Measurements from ENCODE around the gene CAMK2N1. TPM values are rescaled to one million over a fixed set of nuclear protein-coding genes. Genes with fewer than 3 reads are reported as not detected.

The CAMK2N1 gene
- total and polyA plus RNA-seq, 2 of the 8 experiments (the other 6 are each of a cell fraction or from before 2014, with no cell fraction given): 2.3 to 5.6 TPM

- TF ChIP-seq CHD7 (IDR thresholded peaks at IDR 0.05; ENCODE audit: insufficient replicate concordance, low read length) (no peak), EZH2 (IDR thresholded peaks at IDR 0.05; ENCODE audit: low read depth, low read length, severe bottlenecking) (no peak), SUZ12 (IDR thresholded peaks at IDR 0.05; ENCODE audit: low read length) (no peak), RXRA (IDR thresholded peaks at IDR 0.05; ENCODE audit: insufficient read depth, low read depth, low read length) (no peak), CTCF (IDR thresholded peaks at IDR 0.05; ENCODE audit: control extremely low read depth in 1 of 3, insufficient read depth in 1 of 3, low read depth in 1 of 3, low read length in 3 of 3) (no peak), HDAC6 (IDR thresholded peaks at IDR 0.05; ENCODE audit: low read depth, low read length) (no peak), GTF2F1 (IDR thresholded peaks at IDR 0.05; ENCODE audit: borderline replicate concordance, low read depth, low read length) (no peak), CBX8 (IDR thresholded peaks at IDR 0.05; ENCODE audit: borderline replicate concordance, low read depth, low read length) (no peak), MAFK (IDR thresholded peaks at IDR 0.05; ENCODE audit: low read depth, low read length) (no peak)
Observed at GRCh38 chr1:20492751-20493150, 6.7 kb upstream of the CAMK2N1 start (continued).

Data from H1 (cell line).